IMR-90 (cell line): ENCODE measurements around the gene EPB41L5. TPM values are rescaled to one million over a fixed set of nuclear protein-coding genes. Genes with fewer than 3 reads are reported as not detected.

ENCODE experiments used
- ATAC-seq: fragments of 200-7000 bp; cut with Tn5 transposase; 2 replicates; pipeline ENCODE4 v1.9.1; 2020; ENCODE audit warnings: low read depth, mild to moderate bottlenecking, moderate library complexity
- BruUV-seq: library from RNA; stranded (reverse); fragments of 400-500 nt; replicated peaks from 2 replicates; lab custom pipeline; 2021; lab: Mats Ljungman, UMichigan
- CTCF ChIA-PET: fragments of 300-600 bp; formaldehyde crosslinking; extraction: SDS; loops from one replicate; lab custom pipeline; 2021; ENCODE audit warnings: antibody characterized with exemption; lab: Yijun Ruan, JAX
- POLR2A ChIA-PET: fragments of 300-600 bp; sonication (Branson Sonifier 250); formaldehyde crosslinking; loops from one replicate; lab custom pipeline; 2022; ENCODE audit warnings: antibody characterized with exemption; ENCODE audit not compliant: unreplicated experiment; lab: Charles Lee
- DNase-seq: peaks from one replicate; pipeline ENCODE4 v3.0.0; 2013
- H2AFZ ChIP-seq: replicated peaks from 2 replicates; pipeline ENCODE3; 2013; ENCODE audit warnings: low read length, mild to moderate bottlenecking; ENCODE audit not compliant: poor library complexity
- H2AK5ac ChIP-seq: 2 replicates; pipeline ENCODE4 v1.6.1; 2013; ENCODE audit warnings: low read depth, low read length, inconsistent platforms
- H2AK9ac ChIP-seq: replicated peaks from 2 replicates; pipeline ENCODE3; 2013; ENCODE audit warnings: mild to moderate bottlenecking, low read depth, low read length, moderate library complexity; ENCODE audit not compliant: poor library complexity
- H2BK120ac ChIP-seq: 2 replicates; pipeline ENCODE4 v1.6.1; 2013; ENCODE audit warnings: low read depth, low read length, inconsistent platforms
- H2BK15ac ChIP-seq: 3 replicates; pipeline ENCODE4 v1.6.1; 2013; ENCODE audit warnings: low read depth, low read length, inconsistent platforms
- H2BK20ac ChIP-seq: 2 replicates; pipeline ENCODE4 v1.6.1; 2013; ENCODE audit warnings: low read depth, mild to moderate bottlenecking, inconsistent platforms, low read length, moderate library complexity
- H2BK5ac ChIP-seq: 2 replicates; pipeline ENCODE4 v1.6.1; 2013; ENCODE audit warnings: mild to moderate bottlenecking, low read depth, low read length, inconsistent platforms; ENCODE audit not compliant: poor library complexity, severe bottlenecking
- H3K14ac ChIP-seq: replicated peaks from 2 replicates; pipeline ENCODE4 v1.6.1; 2013; ENCODE audit warnings: low read depth, low read length, inconsistent platforms
- H3K18ac ChIP-seq: 2 replicates; pipeline ENCODE4 v1.6.1; 2013; ENCODE audit warnings: low read depth, low read length, control low read depth
- H3K23ac ChIP-seq: 2 replicates; pipeline ENCODE4 v1.6.1; 2013; ENCODE audit warnings: low read depth, low read length, inconsistent platforms
- H3K27ac ChIP-seq: 2 replicates; pipeline ENCODE4 v1.5.1; 2013; ENCODE audit warnings: mild to moderate bottlenecking, control low read depth, low read length; ENCODE audit not compliant: insufficient read depth
- H3K27me3 ChIP-seq: 2 replicates; pipeline ENCODE4 v1.6.1; 2013; ENCODE audit warnings: low read length; ENCODE audit not compliant: control insufficient read depth, insufficient read depth
- H3K36me3 ChIP-seq: 2 replicates; pipeline ENCODE4 v1.6.1; 2013; ENCODE audit warnings: low read length, mixed read lengths; ENCODE audit not compliant: control insufficient read depth, insufficient read depth
- H3K4ac ChIP-seq: 2 replicates; pipeline ENCODE4 v1.6.1; 2013; ENCODE audit warnings: low read depth, low read length, inconsistent platforms
- H3K4me1 ChIP-seq: 2 replicates; pipeline ENCODE4 v1.6.1; 2013; ENCODE audit warnings: low read length, mixed read lengths; ENCODE audit not compliant: control insufficient read depth, insufficient read depth
- H3K4me2 ChIP-seq: 2 replicates; pipeline ENCODE4 v1.6.1; 2013; ENCODE audit warnings: low read depth, mild to moderate bottlenecking, control low read depth, low read length, moderate library complexity
- H3K4me3 ChIP-seq: 2 replicates; pipeline ENCODE4 v1.5.1; 2013; ENCODE audit warnings: low read depth, mild to moderate bottlenecking, control low read depth, low read length, moderate library complexity; ENCODE audit not compliant: insufficient read depth
- H3K56ac ChIP-seq: 2 replicates; pipeline ENCODE4 v1.6.1; 2013; ENCODE audit warnings: low read length, inconsistent platforms; ENCODE audit not compliant: insufficient read depth; ENCODE audit errors: extremely low read depth
- H3K79me1 ChIP-seq, 2 experiments: 2 replicates each; pipeline ENCODE4 v1.6.1; 2013; ENCODE audit warnings: low read length in 2 of 2, inconsistent platforms in 1 of 2, low read depth in 1 of 2
- H3K9ac ChIP-seq: 2 replicates; pipeline ENCODE4 v1.6.1; 2013; ENCODE audit warnings: low read depth, low read length, control low read depth
- H3K9me1 ChIP-seq: 2 replicates; pipeline ENCODE4 v1.6.1; 2013; ENCODE audit warnings: low read length, inconsistent platforms; ENCODE audit not compliant: insufficient read depth
- H3K9me3 ChIP-seq: 2 replicates; pipeline ENCODE4 v1.6.1; 2013; ENCODE audit warnings: low read length; ENCODE audit not compliant: control insufficient read depth, insufficient read depth
- H4K20me1 ChIP-seq: 2 replicates; pipeline ENCODE4 v1.6.1; 2013; ENCODE audit warnings: low read length, inconsistent platforms; ENCODE audit not compliant: insufficient read depth
- H4K5ac ChIP-seq: 2 replicates; pipeline ENCODE4 v1.6.1; 2013; ENCODE audit warnings: mild to moderate bottlenecking, low read depth, low read length, control low read depth
- H4K8ac ChIP-seq, 2 experiments: 2 replicates each; pipeline ENCODE4 v1.6.1; 2013; ENCODE audit warnings: low read depth in 2 of 2, low read length in 2 of 2, control low read depth in 1 of 2, inconsistent platforms in 1 of 2
- H4K91ac ChIP-seq: 2 replicates; pipeline ENCODE4 v1.6.1; 2013; ENCODE audit warnings: low read depth, low read length, inconsistent platforms; ENCODE audit not compliant: insufficient read depth
- BHLHE40 ChIP-seq: fragments of 150-350 bp; IDR thresholded peaks from 2 replicates; pipeline ENCODE4 v1.6.1; 2016; ENCODE audit warnings: mild to moderate bottlenecking, low read depth, low read length
- CHD1 ChIP-seq: IDR thresholded peaks from 2 replicates; pipeline ENCODE4 v1.6.1; 2012; ENCODE audit warnings: low read depth, low read length, improper control_type of control experiment
- ELK1 ChIP-seq: fragments of 150-350 bp; IDR thresholded peaks from 2 replicates; pipeline ENCODE4 v1.6.1; 2016; ENCODE audit warnings: low read depth, mild to moderate bottlenecking, low read length, moderate library complexity, borderline replicate concordance
- FOS ChIP-seq: fragments of 150-350 bp; IDR thresholded peaks from 2 replicates; pipeline ENCODE4 v1.6.1; 2016; ENCODE audit warnings: low read depth, low read length
- MXI1 ChIP-seq: IDR thresholded peaks from 2 replicates; pipeline ENCODE4 v1.6.1; 2012; ENCODE audit warnings: low read depth, mild to moderate bottlenecking, low read length, moderate library complexity, borderline replicate concordance
- NFE2L2 ChIP-seq: fragments of 150-350 bp; IDR thresholded peaks from 2 replicates; pipeline ENCODE4 v1.6.1; 2016; ENCODE audit warnings: low read depth, mild to moderate bottlenecking, low read length
- POLR2A ChIP-seq: IDR thresholded peaks from 2 replicates; pipeline ENCODE4 v1.6.1; 2012; ENCODE audit warnings: mild to moderate bottlenecking, low read depth, low read length
- RAD21 ChIP-seq: IDR thresholded peaks from 2 replicates; pipeline ENCODE4 v1.6.1; 2012; ENCODE audit warnings: low read length, improper control_type of control experiment
- RCOR1 ChIP-seq: IDR thresholded peaks from 2 replicates; pipeline ENCODE4 v1.6.1; 2012; ENCODE audit warnings: mild to moderate bottlenecking, low read length, improper control_type of control experiment; ENCODE audit not compliant: insufficient replicate concordance
- RFX5 ChIP-seq: IDR thresholded peaks from 2 replicates; pipeline ENCODE4 v1.8.0; 2012; ENCODE audit warnings: low read depth, mild to moderate bottlenecking, low read length, moderate library complexity
- SMC3 ChIP-seq: fragments of 150-350 bp; IDR thresholded peaks from 2 replicates; pipeline ENCODE4 v1.6.1; 2016; ENCODE audit warnings: low read depth, mild to moderate bottlenecking, antibody characterized with exemption, low read length, moderate library complexity
- WGBS, 2 experiments: methylation state at CpG; one replicate each; pipeline versions ENCODE4 v1.1.5 to v1.1.7; 2013; ENCODE audit warnings: missing lambda C conversion rate in 2 of 2; ENCODE audit not compliant: insufficient read length in 1 of 2; ENCODE audit errors: extremely low coverage in 2 of 2; 5-methylcytosine and 5-hydroxymethylcytosine counted together
- dilution Hi-C: fragments of 300-500 bp; cut with HindIII; formaldehyde crosslinking; loops from one replicate; pipeline ENCODE4 v1.14.3; 2018; ENCODE audit warnings: low sequenced_read_pairs; ENCODE audit not compliant: unreplicated experiment
- in situ Hi-C: fragments of 300-500 bp; cut with MboI; formaldehyde crosslinking; loops from 3 replicates; pipeline ENCODE4 v1.14.3; 2019; ENCODE audit warnings: low sequenced_read_pairs, inconsistent platforms, mixed read lengths
- intact Hi-C: fragments of 100-400 bp; cut with micrococcal nuclease; formaldehyde crosslinking; loops from 2 replicates; pipeline ENCODE4 v1.10.0; 2022
- polyA plus RNA-seq, 3 experiments: library from polyadenylated mRNA; depleted of rRNA; stranded (reverse); fragments of >200 nt; gene quantifications; 2 replicates each; pipeline ENCODE4 v1.2.3, GENCODE V29; 2012; ENCODE audit warnings: low replicate concordance in 1 of 3
- total RNA-seq: library from RNA; depleted of rRNA; stranded (reverse); fragments of >200 nt; gene quantifications from 2 replicates; pipeline ENCODE4 v1.2.3, GENCODE V29; 2012
- TF ChIP-seq, protein P1 (sequence below): fragments of 150-350 bp; IDR thresholded peaks from 2 replicates; pipeline ENCODE4 v1.6.1; 2017; ENCODE audit warnings: mild to moderate bottlenecking, antibody characterized with exemption, low read length, low read depth

The EPB41L5 gene
- total and polyA plus RNA-seq, 2 of the 4 experiments (the other 2 are of a cell fraction): 5.1 to 10.6 TPM

- ChIA-PET CTCF (interaction anchor here (1.6 to 3.6 kb wide), 2 partner anchors 9 to 64 kb away, joined by 9 to 36 read pairs; no protein-coding TSS in a partner anchor), POLR2A (no interaction called here)
- H3K9me3 ChIP-seq: no peaks in the 10 kb centered on the region
- no peak overlapping the region for H3K4me2 ChIP-seq
- no peak overlapping the region for H3K9ac ChIP-seq
- no peaks in the 10 kb centered on the region; the same call in 1 of the 2 replicates for H3K9me1 ChIP-seq
- no peak overlapping the region for H3K4me3 ChIP-seq
- peak overlapping the region; percentile 35; the same call in 1 of the 2 replicates for H2BK20ac ChIP-seq
- H3K56ac ChIP-seq: no peak overlapping the region
- H4K5ac ChIP-seq: no peak overlapping the region
- H2AFZ ChIP-seq: no peak overlapping the region
- no peak overlapping the region for H3K4ac ChIP-seq
- no peak overlapping the region for H3K18ac ChIP-seq
- no peak overlapping the region for H2BK5ac ChIP-seq
- peak overlapping the region; percentile 21; the same call in 1 of the 2 replicates for H2AK5ac ChIP-seq
- no peaks in the 10 kb centered on the region for H4K20me1 ChIP-seq
- H4K91ac ChIP-seq: no peak overlapping the region
- no peak overlapping the region for H3K27ac ChIP-seq
- DNase-seq (no peak), ATAC-seq (no peak)
- no peak overlapping the region for H2AK9ac ChIP-seq
- H2BK15ac ChIP-seq: 0 out of 3 replicates have a peak overlapping the region, but pooled peaks have one; percentile 14
- no peaks in the 10 kb centered on the region; the same call in none of the 2 replicates for H3K4me1 ChIP-seq
- no peak overlapping the region for H3K23ac ChIP-seq
- H3K79me1 ChIP-seq: 0 out of 4 replicates have a peak, but pooled peaks cover 0 to 5% of the 10 kb centered on the region in 2 experiments
- dilution Hi-C loops (no loop called here), in situ Hi-C loops (loop anchor here (5.0 kb wide), 1 partner anchor 61 kb away; no protein-coding TSS in a partner anchor), intact Hi-C loops (no loop called here)
- 90% methylated on average over 2 of the region's 5 CpGs; no CpG with 5 or more reads in 1 of the 2 experiments for WGBS, 2 experiments
- BruUV-seq: no TSS peak
- no peak overlapping the region for H2BK120ac ChIP-seq
- TF ChIP-seq POLR2A (no peak), RFX5 (no peak), RAD21 (no peak), BHLHE40 (no peak), ELK1 (no peak), FOS (no peak), MXI1 (no peak), RCOR1 (no peak), CHD1 (no peak), SMC3 (no peak), NFE2L2 (no peak)
- TF ChIP-seq, protein P1, sequence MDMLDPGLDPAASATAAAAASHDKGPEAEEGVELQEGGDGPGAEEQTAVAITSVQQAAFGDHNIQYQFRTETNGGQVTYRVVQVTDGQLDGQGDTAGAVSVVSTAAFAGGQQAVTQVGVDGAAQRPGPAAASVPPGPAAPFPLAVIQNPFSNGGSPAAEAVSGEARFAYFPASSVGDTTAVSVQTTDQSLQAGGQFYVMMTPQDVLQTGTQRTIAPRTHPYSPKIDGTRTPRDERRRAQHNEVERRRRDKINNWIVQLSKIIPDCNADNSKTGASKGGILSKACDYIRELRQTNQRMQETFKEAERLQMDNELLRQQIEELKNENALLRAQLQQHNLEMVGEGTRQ: no peak
- H3K36me3 ChIP-seq: no peaks in the 10 kb centered on the region
- H4K8ac ChIP-seq: no peak overlapping the region
- H3K27me3 ChIP-seq: no peaks in the 10 kb centered on the region
- H3K14ac ChIP-seq: no peak overlapping the region
Measured at GRCh38 chr2:120111193-120111592, 98.3 kb downstream of the EPB41L5 start.
